ENCODE data around the gene HOXA9.

DNA sequence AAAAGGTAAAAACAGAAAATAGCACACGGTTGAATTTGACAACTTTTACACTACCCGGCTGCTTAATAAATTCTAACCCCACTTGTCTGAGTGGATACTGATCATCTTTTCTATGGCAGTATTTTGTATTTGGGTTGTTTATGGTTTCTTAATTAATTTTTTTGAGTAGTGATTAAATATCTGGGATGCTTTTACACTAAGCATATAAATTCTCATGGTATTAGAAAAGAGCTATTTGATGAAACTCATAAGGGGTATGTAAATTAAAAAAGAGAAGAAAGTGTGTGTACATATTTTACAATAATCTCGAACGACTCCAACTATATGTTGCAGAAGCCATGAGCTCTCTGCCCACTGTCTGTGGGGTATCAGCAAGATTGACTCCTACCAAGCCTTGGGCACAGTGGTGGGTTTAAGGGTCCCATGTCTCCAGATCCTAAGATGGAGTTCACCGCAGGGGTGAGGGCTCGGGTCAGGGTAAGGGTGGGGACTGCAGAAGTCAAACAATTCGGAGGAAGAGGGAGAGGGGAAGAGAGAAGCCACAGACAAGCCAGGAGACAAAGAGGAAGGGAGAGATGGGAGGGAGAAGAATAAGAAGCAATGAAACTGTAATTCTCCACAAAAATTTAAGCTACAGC, 42.1 kb upstream of the HOXA9 start:
- TF ChIP-seq POLR2A (IDR thresholded peaks at IDR 0.05; ENCODE audit: low read depth, low read length), result no peak
- TF ChIP-seq, protein P1, sequence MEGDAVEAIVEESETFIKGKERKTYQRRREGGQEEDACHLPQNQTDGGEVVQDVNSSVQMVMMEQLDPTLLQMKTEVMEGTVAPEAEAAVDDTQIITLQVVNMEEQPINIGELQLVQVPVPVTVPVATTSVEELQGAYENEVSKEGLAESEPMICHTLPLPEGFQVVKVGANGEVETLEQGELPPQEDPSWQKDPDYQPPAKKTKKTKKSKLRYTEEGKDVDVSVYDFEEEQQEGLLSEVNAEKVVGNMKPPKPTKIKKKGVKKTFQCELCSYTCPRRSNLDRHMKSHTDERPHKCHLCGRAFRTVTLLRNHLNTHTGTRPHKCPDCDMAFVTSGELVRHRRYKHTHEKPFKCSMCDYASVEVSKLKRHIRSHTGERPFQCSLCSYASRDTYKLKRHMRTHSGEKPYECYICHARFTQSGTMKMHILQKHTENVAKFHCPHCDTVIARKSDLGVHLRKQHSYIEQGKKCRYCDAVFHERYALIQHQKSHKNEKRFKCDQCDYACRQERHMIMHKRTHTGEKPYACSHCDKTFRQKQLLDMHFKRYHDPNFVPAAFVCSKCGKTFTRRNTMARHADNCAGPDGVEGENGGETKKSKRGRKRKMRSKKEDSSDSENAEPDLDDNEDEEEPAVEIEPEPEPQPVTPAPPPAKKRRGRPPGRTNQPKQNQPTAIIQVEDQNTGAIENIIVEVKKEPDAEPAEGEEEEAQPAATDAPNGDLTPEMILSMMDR (IDR thresholded peaks at IDR 0.05 in 2 of 3, conservative IDR thresholded peaks at IDR 0.05 in 1 of 3; ENCODE audit: control insufficient read depth in 2 of 3, extremely low read depth in 1 of 3, insufficient read depth in 1 of 3, low read depth in 3 of 3, low read length in 3 of 3), result no peak
- TF ChIP-seq EP300 (IDR thresholded peaks at IDR 0.05; ENCODE audit: borderline replicate concordance in 1 of 2, control insufficient read depth in 1 of 2, low read depth in 2 of 2, low read length in 2 of 2), result no peak
- no peak for TF ChIP-seq ZBTB4 (CRISPR knock-in tag; IDR thresholded peaks at IDR 0.05)

All from GM12878 (cell line).